Astrocyte (in vitro differentiated cells and primary cell): ENCODE data around the gene PACSIN3. TPM values are rescaled to one million over a fixed set of nuclear protein-coding genes. Genes with fewer than 3 reads are reported as not detected.

ENCODE experiments used
- DNase-seq: peaks from one replicate; pipeline ENCODE4 v3.0.0-alpha.2; 2010; ENCODE audit warnings: low read depth
- FAIRE-seq: peaks from 2 replicates; lab custom pipeline; 2011; peaks lifted over from hg19 to GRCh38; lab: Jason Lieb, UNC
- H2AFZ ChIP-seq: 2 replicates; pipeline ENCODE4 v1.6.0; 2012; ENCODE audit warnings: low read depth, low read length, inconsistent platforms
- H3K27ac ChIP-seq: 2 replicates; pipeline ENCODE4 v1.5.1; 2011; ENCODE audit warnings: low read depth, low read length, inconsistent platforms
- H3K27me3 ChIP-seq: 2 replicates; pipeline ENCODE4 v1.6.0; 2011; ENCODE audit warnings: low read length, inconsistent platforms; ENCODE audit not compliant: insufficient read depth
- H3K36me3 ChIP-seq: 2 replicates; pipeline ENCODE4 v1.5.1; 2011; ENCODE audit warnings: low read length, inconsistent platforms; ENCODE audit not compliant: insufficient read depth
- H3K4me1 ChIP-seq: 2 replicates; pipeline ENCODE4 v1.5.1; 2011; ENCODE audit warnings: low read length, inconsistent platforms; ENCODE audit not compliant: insufficient read depth
- H3K4me2 ChIP-seq: 2 replicates; pipeline ENCODE4 v1.6.0; 2012; ENCODE audit warnings: low read length, inconsistent platforms
- H3K4me3 ChIP-seq: 2 replicates; pipeline ENCODE4 v1.5.1; 2011; ENCODE audit warnings: low read depth, mild to moderate bottlenecking, low read length, inconsistent platforms; ENCODE audit not compliant: insufficient read depth
- H3K79me2 ChIP-seq: 2 replicates; pipeline ENCODE4 v1.6.0; 2012; ENCODE audit warnings: mild to moderate bottlenecking, low read length, inconsistent platforms; ENCODE audit not compliant: insufficient read depth
- H3K9ac ChIP-seq: 2 replicates; pipeline ENCODE4 v1.6.0; 2012; ENCODE audit warnings: mild to moderate bottlenecking, low read length, inconsistent platforms
- H3K9me3 ChIP-seq: 2 replicates; pipeline ENCODE4 v1.5.1; 2012; ENCODE audit warnings: low read depth, mild to moderate bottlenecking, low read length, inconsistent platforms; ENCODE audit not compliant: insufficient read depth
- H4K20me1 ChIP-seq: 2 replicates; pipeline ENCODE4 v1.6.0; 2012; ENCODE audit warnings: low read length, inconsistent platforms; ENCODE audit not compliant: insufficient read depth
- H3K27ac Mint-ChIP-seq: one replicate; pipeline ENCODE4 v1.8.0; 2021; ENCODE audit warnings: mild to moderate bottlenecking, mixed read lengths; ENCODE audit not compliant: unreplicated experiment
- H3K27me3 Mint-ChIP-seq: one replicate; pipeline ENCODE4 v1.8.0; 2021; ENCODE audit warnings: low read depth, mixed read lengths; ENCODE audit not compliant: unreplicated experiment
- H3K36me3 Mint-ChIP-seq: one replicate; pipeline ENCODE4 v1.8.0; 2021; ENCODE audit warnings: low read depth, mixed read lengths; ENCODE audit not compliant: unreplicated experiment
- H3K4me1 Mint-ChIP-seq: one replicate; pipeline ENCODE4 v1.8.0; 2021; ENCODE audit warnings: low read depth, mixed read lengths; ENCODE audit not compliant: unreplicated experiment
- H3K4me3 Mint-ChIP-seq: one replicate; pipeline ENCODE4 v1.8.0; 2021; ENCODE audit warnings: mild to moderate bottlenecking, moderate library complexity, mixed read lengths; ENCODE audit not compliant: unreplicated experiment
- H3K9me3 Mint-ChIP-seq: one replicate; pipeline ENCODE4 v1.8.0; 2021; ENCODE audit warnings: mild to moderate bottlenecking, mixed read lengths; ENCODE audit not compliant: unreplicated experiment
- CTCF ChIP-seq: IDR thresholded peaks from 2 replicates; pipeline ENCODE4 v1.5.1; 2011; ENCODE audit warnings: low read depth, mild to moderate bottlenecking, inconsistent platforms, low read length, moderate library complexity; ENCODE audit not compliant: insufficient read depth
- EZH2 ChIP-seq: IDR thresholded peaks from 2 replicates; pipeline ENCODE4 v1.6.1; 2012; ENCODE audit warnings: mild to moderate bottlenecking, low read length, inconsistent platforms; ENCODE audit not compliant: insufficient read depth
- total RNA-seq: library from RNA; stranded (reverse); gene quantifications from 2 replicates; pipeline ENCODE4 v1.2.1, GENCODE V29; 2021

PACSIN3 gene
- total RNA-seq, 1 donor from 2014 or later, result 35.6 TPM

GRCh38 chr11:47155879-47156278 lies 30.4 kb downstream of the PACSIN3 start:
- Histone ChIP-seq H3K27ac (no peak overlapping the region), H3K36me3 (no peaks in the 10 kb centered on the region), H4K20me1 (peaks cover 25% of the 10 kb centered on the region), H3K9me3 (no peaks in the 10 kb centered on the region), H3K9ac (no peak overlapping the region), H2AFZ (no peak overlapping the region), H3K4me3 (no peak overlapping the region), H3K79me2 (no peaks in the 10 kb centered on the region), H3K4me1 (peaks cover 25% of the 10 kb centered on the region), H3K27me3 (no peaks in the 10 kb centered on the region), H3K4me2 (no peak overlapping the region)
- Mint-ChIP-seq H3K36me3 (peaks cover 11% of the 10 kb centered on the region), H3K4me1 (peaks cover 13% of the 10 kb centered on the region), H3K27ac (no peak overlapping the region), H3K9me3 (no peaks in the 10 kb centered on the region), H3K27me3 (no peaks in the 10 kb centered on the region), H3K4me3 (no peak overlapping the region)
- no peak for DNase-seq
- FAIRE-seq, result no peak
- no peak for TF ChIP-seq EZH2
- TF ChIP-seq CTCF, result no peak

- no peak overlapping the region for H3K9ac ChIP-seq
- Mint-ChIP-seq H3K4me1 (peaks cover 13% of the 10 kb centered on the region), H3K27ac (no peak overlapping the region), H3K27me3 (no peaks in the 10 kb centered on the region), H3K4me3 (no peak overlapping the region), H3K9me3 (no peaks in the 10 kb centered on the region), H3K36me3 (peaks cover 18% of the 10 kb centered on the region)
- H3K4me1 ChIP-seq, result peaks cover 25% of the 10 kb centered on the region
- DNase-seq, result no peak
- H3K9me3 ChIP-seq, result no peaks in the 10 kb centered on the region
- no peak for FAIRE-seq
- H3K4me3 ChIP-seq, result no peak overlapping the region
- no peaks in the 10 kb centered on the region for H3K36me3 ChIP-seq
- no peaks in the 10 kb centered on the region for H3K27me3 ChIP-seq
- no peak overlapping the region for H3K4me2 ChIP-seq
- no peak overlapping the region for H2AFZ ChIP-seq
- H3K27ac ChIP-seq, result peak overlapping the region; percentile 5
- no peaks in the 10 kb centered on the region for H3K79me2 ChIP-seq
- TF ChIP-seq CTCF (no peak), EZH2 (no peak)
- H4K20me1 ChIP-seq, result peaks cover 27% of the 10 kb centered on the region
Observed at GRCh38 chr11:47154616-47155570, 31.3 kb downstream of the PACSIN3 start.
